ENCODE results near the gene SPHKAP.
"Not testable (repeated sequence)": the region's sequence is repeated elsewhere in the genome, so short reads cannot be mapped to it uniquely, and the experiment has no call there.

Gene SPHKAP

GRCh38 chr2:228023619-228024018, 157.9 kb downstream of the SPHKAP start:
- no peak for DNase-seq

GRCh38 chr2:228018311-228018710, 163.2 kb downstream of the SPHKAP start:
- no peak for DNase-seq

- no peak for DNase-seq
Measured at GRCh38 chr2:228017784-228018183, 163.7 kb downstream of the SPHKAP start.

GRCh38 chr2:228016402-228016801, 165.1 kb downstream of the SPHKAP start:
- no peak for DNase-seq

GRCh38 chr2:228015741-228016140, 165.7 kb downstream of the SPHKAP start:
- no peak for DNase-seq

- no peak for DNase-seq
Measured at GRCh38 chr2:227996366-227996765, 185.1 kb downstream of the SPHKAP start.

GRCh38 chr2:227990937-227991336, 190.6 kb downstream of the SPHKAP start:
- DNase-seq, result no peak

GRCh38 chr2:227973241-227973640, 208.2 kb downstream of the SPHKAP start:
- no peak for DNase-seq

GRCh38 chr2:227971619-227972230, 209.8 kb downstream of the SPHKAP start:
- no peak for DNase-seq

GRCh38 chr2:227960317-227960716, 221.2 kb downstream of the SPHKAP start:
- DNase-seq, result no peak

- no peak for DNase-seq
Measured at GRCh38 chr2:227942965-227943364, 238.5 kb downstream of the SPHKAP start.

GRCh38 chr2:227942021-227942420, 239.5 kb downstream of the SPHKAP start:
- no peak for DNase-seq

- DNase-seq, result no peak
Measured at GRCh38 chr2:227939271-227940027, 242.0 kb downstream of the SPHKAP start.

- DNase-seq, result not testable (repeated sequence)
Measured at GRCh38 chr2:227936249-227936648, 245.2 kb downstream of the SPHKAP start.

GRCh38 chr2:227933884-227934283, 247.6 kb downstream of the SPHKAP start:
- no peak for DNase-seq

GRCh38 chr2:227932403-227932802, 249.1 kb downstream of the SPHKAP start:
- DNase-seq, result no peak

- no peak for DNase-seq
Measured at GRCh38 chr2:227932001-227932400, 249.5 kb downstream of the SPHKAP start.

All from CD4-positive, alpha-beta T cell treated with Interleukin-17A for 1 hour (primary cell).